ENCODE data around the gene MLLT3.

The MLLT3 gene

GRCh38 chr9:20322212-20322611 lies 300.1 kb downstream of the MLLT3 start:
- no peak for TF ChIP-seq TSHZ2 (CRISPR knock-in tag; IDR thresholded peaks at IDR 0.05)
- no peak for TF ChIP-seq TOX (CRISPR knock-in tag; IDR thresholded peaks at IDR 0.05; ENCODE audit: borderline replicate concordance)
- TF ChIP-seq ZFP3 (CRISPR knock-in tag; IDR thresholded peaks at IDR 0.05): no peak
- TF ChIP-seq BACH2 (CRISPR knock-in tag; IDR thresholded peaks at IDR 0.05; ENCODE audit: borderline replicate concordance): no peak
- TF ChIP-seq ESRRG (CRISPR knock-in tag; IDR thresholded peaks at IDR 0.05): no peak
- no peak for TF ChIP-seq PPARA (CRISPR knock-in tag; IDR thresholded peaks at IDR 0.05; ENCODE audit: borderline replicate concordance)
- no peak for TF ChIP-seq ARNTL (CRISPR knock-in tag; IDR thresholded peaks at IDR 0.05; ENCODE audit: borderline replicate concordance, low read depth)
- no peak for TF ChIP-seq GLIS3 (CRISPR knock-in tag; IDR thresholded peaks at IDR 0.05)
- TF ChIP-seq OSR1 (CRISPR knock-in tag; IDR thresholded peaks at IDR 0.05): no peak
- TF ChIP-seq TCF4 (CRISPR knock-in tag; IDR thresholded peaks at IDR 0.05; ENCODE audit: borderline replicate concordance): no peak
- no peak for TF ChIP-seq RARB (CRISPR knock-in tag; IDR thresholded peaks at IDR 0.05)
- ATAC-seq: no peak

GRCh38 chr9:20321423-20322082 lies 300.7 kb downstream of the MLLT3 start:
- ATAC-seq: no peak

More at GRCh38 chr9:20321423-20322082, 300.7 kb downstream of the MLLT3 start:
- TF ChIP-seq PPARA (CRISPR knock-in tag; IDR thresholded peaks at IDR 0.05; ENCODE audit: borderline replicate concordance) (no peak), RARB (CRISPR knock-in tag; IDR thresholded peaks at IDR 0.05) (no peak), TSHZ2 (CRISPR knock-in tag; IDR thresholded peaks at IDR 0.05) (no peak), PATZ1 (CRISPR knock-in tag; IDR thresholded peaks at IDR 0.05; ENCODE audit: borderline replicate concordance) (no peak), TCF4 (CRISPR knock-in tag; IDR thresholded peaks at IDR 0.05; ENCODE audit: borderline replicate concordance) (no peak), ZC3H10 (CRISPR knock-in tag; IDR thresholded peaks at IDR 0.05) (no peak), ZNF565 (CRISPR knock-in tag; conservative IDR thresholded peaks at IDR 0.05; ENCODE audit: low read depth) (no peak), CSRNP3 (CRISPR knock-in tag; IDR thresholded peaks at IDR 0.05) (no peak), OSR1 (CRISPR knock-in tag; IDR thresholded peaks at IDR 0.05) (no peak), BACH2 (CRISPR knock-in tag; IDR thresholded peaks at IDR 0.05; ENCODE audit: borderline replicate concordance) (no peak), ZFP30 (CRISPR knock-in tag; IDR thresholded peaks at IDR 0.05) (no peak), ZNF70 (CRISPR knock-in tag; IDR thresholded peaks at IDR 0.05) (no peak)

All from SK-N-SH treated with all-trans-retinoic acid at 6 μM for 48 hours (cell line).